GM21576 (cell line): ENCODE measurements around the gene MLF2.

Source experiments
- ATAC-seq: cut with Tn5 transposase; IDR thresholded peaks from one replicate; pipeline ENCODE4 v1.9.1; 2021; ENCODE audit warnings: mild to moderate bottlenecking, moderate library complexity; ENCODE audit not compliant: unreplicated experiment

Gene MLF2

DNA sequence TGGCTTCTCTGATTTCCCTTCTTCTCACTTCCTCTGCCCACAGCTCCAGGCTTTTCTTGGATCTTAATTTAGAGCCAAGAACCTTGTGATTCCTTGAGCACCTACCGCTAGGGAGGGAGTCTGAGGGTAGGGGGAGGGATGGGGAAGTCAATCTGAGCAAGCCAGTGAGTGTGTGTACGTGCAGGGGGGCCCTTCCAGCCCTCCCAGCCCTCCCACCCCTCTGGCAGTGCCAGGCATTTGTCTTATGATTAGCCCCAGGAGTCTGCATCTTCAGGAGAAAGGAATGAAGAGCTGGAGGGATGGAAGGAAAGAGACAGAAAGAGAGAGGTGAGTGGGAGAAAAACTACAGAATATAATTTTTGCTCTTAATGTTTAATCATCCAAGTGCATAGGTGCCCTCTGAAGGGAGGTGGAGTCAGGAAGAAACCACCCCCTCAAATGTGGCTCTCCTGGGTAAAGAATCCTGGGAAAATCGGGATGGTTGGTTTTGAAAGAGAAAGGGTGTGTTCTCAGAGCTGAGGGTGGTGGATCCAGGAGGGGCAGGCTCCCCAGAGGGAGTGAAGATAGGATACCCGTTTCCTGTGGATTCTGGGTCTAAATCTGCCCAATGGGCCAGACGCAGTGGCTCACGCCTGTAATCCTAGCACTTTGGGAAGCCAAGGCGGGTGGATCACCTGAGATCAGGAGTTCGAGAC lies 54.4 kb downstream of the MLF2 start:
- no peak for ATAC-seq
